ENCODE measurements around the gene GJC1. TPM values are rescaled to one million over a fixed set of nuclear protein-coding genes. Genes with fewer than 3 reads are reported as not detected.

Gene GJC1
- polyA plus RNA-seq, 2 of the 4 experiments (the other 2 are of a cell fraction), result 21.2 to 22.1 TPM

- no peak for TF ChIP-seq CBX2 (IDR thresholded peaks at IDR 0.05; ENCODE audit: borderline replicate concordance, low read depth)
- no peak for TF ChIP-seq REST (IDR thresholded peaks at IDR 0.05)
- no peak for TF ChIP-seq ZSCAN20 (CRISPR knock-in tag; IDR thresholded peaks at IDR 0.05)
- TF ChIP-seq SMC3 (IDR thresholded peaks at IDR 0.05), result no peak
- TF ChIP-seq BHLHE40 (IDR thresholded peaks at IDR 0.05; ENCODE audit: low read depth, low read length), result no peak
- TF ChIP-seq POLR2A (IDR thresholded peaks at IDR 0.05; ENCODE audit: low read length), result no peak
- no peak for TF ChIP-seq CEBPB (IDR thresholded peaks at IDR 0.05)
Observed at GRCh38 chr17:44795928-44796327, 34.2 kb downstream of the GJC1 start (continued).

- POLR2A ChIA-PET, result interaction anchor here (1.0 kb wide), 1 partner anchor 58 kb away, joined by 3 read pairs; no protein-coding TSS in a partner anchor
- H3K4me1 ChIP-seq, result peaks cover 18% of the 10 kb centered on the region
- peak in 1 of 2 experiments; percentile 28; a peak in 3 of 6 replicates for ATAC-seq
Observed at GRCh38 chr17:44795421-44795820, 34.7 kb downstream of the GJC1 start.

GRCh38 chr17:44794851-44795413 lies 35.2 kb downstream of the GJC1 start:
- ATAC-seq (peak; percentile 81 to 83), DNase-seq (ENCODE audit: low read depth in 1 of 2, low spot score in 1 of 2) (peak; percentile 56 to 84), FAIRE-seq (no peak)
- ChIA-PET POLR2A (interaction anchor here (1.0 kb wide), 1 partner anchor 59 kb away, joined by 3 read pairs; no protein-coding TSS in a partner anchor), CTCF (interaction anchor here (0.7 to 6.6 kb wide), 12 partner anchors 16 to 305 kb away, joined by 3 to 89 read pairs (median 5); no protein-coding TSS in a partner anchor)
- Histone ChIP-seq H3K27ac (peak overlapping the region; percentile 28 to 78; a peak in 5 of 6 replicates), H3K4me3 (no peak overlapping the region), H3K9me3 (no peaks in the 10 kb centered on the region), H3K4me2 (peak overlapping the region; percentile 48), H3K4me1 (peaks cover 18% of the 10 kb centered on the region)
- TF ChIP-seq HEYL (CRISPR knock-in tag; IDR thresholded peaks at IDR 0.05), result no peak
- peak; percentile 77 for TF ChIP-seq MAFK (IDR thresholded peaks at IDR 0.05; ENCODE audit: partially characterized antibody)
- TF ChIP-seq ATOH8 (CRISPR knock-in tag; IDR thresholded peaks at IDR 0.05; ENCODE audit: low read depth), result no peak
- TF ChIP-seq CBX8 (IDR thresholded peaks at IDR 0.05), result no peak
- peak; percentile 25; the same call in 1 of the 2 replicates for TF ChIP-seq GATA3 (IDR thresholded peaks at IDR 0.05; ENCODE audit: borderline replicate concordance)
- TF ChIP-seq CEBPB (IDR thresholded peaks at IDR 0.05), result 0 out of 4 replicates have a peak, but pooled peaks of 1 of the 2 experiments have one; percentile 23
- TF ChIP-seq JUNB (IDR thresholded peaks at IDR 0.05), result peak; percentile 35; the same call in 1 of the 2 replicates
- no peak for TF ChIP-seq FOSL2 (IDR thresholded peaks at IDR 0.05)
- TF ChIP-seq FOSL2 (CRISPR knock-in tag; IDR thresholded peaks at IDR 0.05), result peak; percentile 69
- WGBS (ENCODE audit: missing lambda C conversion rate), result 13% methylated on average over 10 of the region's 10 CpGs

More at GRCh38 chr17:44795421-44795820, 34.7 kb downstream of the GJC1 start:
- DNase-seq (ENCODE audit: low read depth in 1 of 2, low spot score in 1 of 2), result no peak
- Histone ChIP-seq H3K4me3 (no peak overlapping the region), H3K4me2 (peak overlapping the region; percentile 48), H3K27ac (peak overlapping the region; percentile 28 to 78; a peak in 4 of 6 replicates), H3K9me3 (no peaks in the 10 kb centered on the region)
- FAIRE-seq, result no peak
- CTCF ChIA-PET, result interaction anchor here (0.8 to 6.6 kb wide), 8 partner anchors 16 to 304 kb away, joined by 3 to 89 read pairs (median 6); no protein-coding TSS in a partner anchor
- whole genome bisulfite sequencing (ENCODE audit: missing lambda C conversion rate), result 68% methylated on average over 9 of the region's 9 CpGs
- TF ChIP-seq POLR2AphosphoS2 (conservative IDR thresholded peaks at IDR 0.05; ENCODE audit: low read length) (no peak), NR3C1 (IDR thresholded peaks at IDR 0.05) (no peak), BHLHE40 (IDR thresholded peaks at IDR 0.05; ENCODE audit: low read depth, low read length) (no peak), CHD2 (IDR thresholded peaks at IDR 0.05; ENCODE audit: low read length, partially characterized antibody) (no peak), ZNF302 (CRISPR knock-in tag; IDR thresholded peaks at IDR 0.05) (no peak), EP300 (IDR thresholded peaks at IDR 0.05) (no peak)
